Dermis microvascular lymphatic vessel endothelial cell (primary cell): ENCODE results near the gene E2F7. TPM values are rescaled to one million over a fixed set of nuclear protein-coding genes. Genes with fewer than 3 reads are reported as not detected.

Source experiments
- DNase-seq, 2 donors: peaks; one replicate each; pipeline versions ENCODE4 v3.0.0 to v3.0.0-alpha.2; 2010; ENCODE audit warnings: low read depth in 2 of 2
- total RNA-seq: library from RNA; depleted of rRNA; stranded (reverse); fragments of >200 nt; gene quantifications from 2 replicates; pipeline ENCODE4 v1.2.1, GENCODE V29; 2014

E2F7 gene
- total RNA-seq, 1 donor from 2014 or later: 7.6 TPM

GRCh38 chr12:77062846-77063461 is 2.4 kb downstream of the E2F7 start:
- DNase-seq: peak; percentile 96 to 97

- DNase-seq: peak in 1 of 2 donors; percentile 12
These were observed 3.0 kb downstream of the E2F7 start for GRCh38 chr12:77062396-77062795.

GRCh38 chr12:77060883-77061240 is 4.5 kb downstream of the E2F7 start:
- no peak for DNase-seq

GRCh38 chr12:77060136-77060882 is 5.1 kb downstream of the E2F7 start:
- DNase-seq: no peak

- no peak for DNase-seq
These were observed 6.6 kb downstream of the E2F7 start for GRCh38 chr12:77058740-77059139.

- DNase-seq: no peak
These were observed 10.5 kb downstream of the E2F7 start for GRCh38 chr12:77054851-77055250.

GRCh38 chr12:77053259-77053658 is 12.1 kb downstream of the E2F7 start:
- no peak for DNase-seq

GRCh38 chr12:77049767-77050353 is 15.5 kb downstream of the E2F7 start:
- DNase-seq: peak; percentile 82 to 86

GRCh38 chr12:77047341-77048109 is 17.8 kb downstream of the E2F7 start:
- no peak for DNase-seq

- DNase-seq: no peak
These were observed 18.9 kb downstream of the E2F7 start for GRCh38 chr12:77046468-77046867.

GRCh38 chr12:77045183-77045582 is 20.2 kb downstream of the E2F7 start:
- DNase-seq: no peak

- DNase-seq: no peak
These were observed 20.6 kb downstream of the E2F7 start for GRCh38 chr12:77044721-77045120.

- no peak for DNase-seq
These were observed 22.5 kb downstream of the E2F7 start for GRCh38 chr12:77042833-77043232.

GRCh38 chr12:77040231-77040630 is 25.1 kb downstream of the E2F7 start:
- DNase-seq: no peak

GRCh38 chr12:77035226-77035625 is 30.1 kb downstream of the E2F7 start:
- no peak for DNase-seq

GRCh38 chr12:77033658-77034536 is 31.5 kb downstream of the E2F7 start:
- no peak for DNase-seq

GRCh38 chr12:77032406-77032805 is 33.0 kb downstream of the E2F7 start:
- DNase-seq: peak in 1 of 2 donors; percentile 10

- peak in 1 of 2 donors; percentile 22 for DNase-seq
These were observed 33.6 kb downstream of the E2F7 start for GRCh38 chr12:77031745-77032144.

- no peak for DNase-seq
These were observed 39.5 kb downstream of the E2F7 start for GRCh38 chr12:77025782-77026314.

- no peak for DNase-seq
These were observed 41.9 kb downstream of the E2F7 start for GRCh38 chr12:77023501-77023900.

- no peak for DNase-seq
These were observed 45.4 kb downstream of the E2F7 start for GRCh38 chr12:77019920-77020319.
